H1 (cell line): ENCODE data around the gene KRT5.

Experiments used
- JUN ChIP-seq: IDR thresholded peaks from 2 replicates; pipeline ENCODE4 v1.6.1; 2011; ENCODE audit warnings: low read depth, mild to moderate bottlenecking, improper control_type of control experiment, low read length
- RFX5 ChIP-seq: IDR thresholded peaks from 2 replicates; pipeline ENCODE4 v1.6.1; 2011; ENCODE audit warnings: low read depth, low read length, improper control_type of control experiment, borderline replicate concordance

GRCh38 chr12:52528641-52529143 lies 8.5 kb upstream of the KRT5 start:
- no peak for TF ChIP-seq RFX5
- no peak for TF ChIP-seq JUN
